ENCODE results near the gene GPR15LG.

GPR15LG gene

DNA sequence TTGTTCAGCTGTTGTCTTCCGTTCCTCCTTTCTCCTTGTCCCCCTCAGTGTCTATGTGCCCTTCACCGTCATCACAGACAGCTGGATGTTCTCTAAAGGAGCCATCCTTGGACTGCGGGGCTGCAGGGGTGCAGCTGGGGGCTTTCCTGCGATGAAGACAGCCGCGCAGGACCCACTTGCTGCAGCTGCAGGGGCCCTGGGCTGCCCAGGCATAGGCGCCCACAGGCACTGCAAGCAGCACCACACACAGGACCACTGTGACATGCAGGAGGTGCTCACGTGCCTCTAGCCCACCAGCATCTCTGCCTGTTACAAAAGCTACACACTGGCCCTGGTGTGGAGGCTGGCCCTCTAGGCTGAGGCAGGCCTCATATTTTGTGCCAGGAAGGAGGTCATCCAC, 48.3 kb downstream of the GPR15LG start:
- H3K4me3 ChIP-seq (ENCODE audit: severe bottlenecking) = no peak overlapping the region
- H3K27ac ChIP-seq (ENCODE audit: poor library complexity, severe bottlenecking) = no peak overlapping the region
- TF ChIP-seq, protein P1, sequence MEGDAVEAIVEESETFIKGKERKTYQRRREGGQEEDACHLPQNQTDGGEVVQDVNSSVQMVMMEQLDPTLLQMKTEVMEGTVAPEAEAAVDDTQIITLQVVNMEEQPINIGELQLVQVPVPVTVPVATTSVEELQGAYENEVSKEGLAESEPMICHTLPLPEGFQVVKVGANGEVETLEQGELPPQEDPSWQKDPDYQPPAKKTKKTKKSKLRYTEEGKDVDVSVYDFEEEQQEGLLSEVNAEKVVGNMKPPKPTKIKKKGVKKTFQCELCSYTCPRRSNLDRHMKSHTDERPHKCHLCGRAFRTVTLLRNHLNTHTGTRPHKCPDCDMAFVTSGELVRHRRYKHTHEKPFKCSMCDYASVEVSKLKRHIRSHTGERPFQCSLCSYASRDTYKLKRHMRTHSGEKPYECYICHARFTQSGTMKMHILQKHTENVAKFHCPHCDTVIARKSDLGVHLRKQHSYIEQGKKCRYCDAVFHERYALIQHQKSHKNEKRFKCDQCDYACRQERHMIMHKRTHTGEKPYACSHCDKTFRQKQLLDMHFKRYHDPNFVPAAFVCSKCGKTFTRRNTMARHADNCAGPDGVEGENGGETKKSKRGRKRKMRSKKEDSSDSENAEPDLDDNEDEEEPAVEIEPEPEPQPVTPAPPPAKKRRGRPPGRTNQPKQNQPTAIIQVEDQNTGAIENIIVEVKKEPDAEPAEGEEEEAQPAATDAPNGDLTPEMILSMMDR (IDR thresholded peaks at IDR 0.05; ENCODE audit: poor library complexity, severe bottlenecking) = no peak
- H3K9me3 ChIP-seq (ENCODE audit: severe bottlenecking) = no peaks in the 10 kb centered on the region
- H3K27me3 ChIP-seq (ENCODE audit: insufficient read depth, poor library complexity, severe bottlenecking) = no peaks in the 10 kb centered on the region
- ATAC-seq (ENCODE audit: low read depth) (no peak), DNase-seq (ENCODE audit: low spot score) (no peak)
- no peaks in the 10 kb centered on the region for H3K36me3 ChIP-seq (ENCODE audit: low read depth)
- no peaks in the 10 kb centered on the region for H3K4me1 ChIP-seq (ENCODE audit: insufficient read depth, poor library complexity, severe bottlenecking)

DNA sequence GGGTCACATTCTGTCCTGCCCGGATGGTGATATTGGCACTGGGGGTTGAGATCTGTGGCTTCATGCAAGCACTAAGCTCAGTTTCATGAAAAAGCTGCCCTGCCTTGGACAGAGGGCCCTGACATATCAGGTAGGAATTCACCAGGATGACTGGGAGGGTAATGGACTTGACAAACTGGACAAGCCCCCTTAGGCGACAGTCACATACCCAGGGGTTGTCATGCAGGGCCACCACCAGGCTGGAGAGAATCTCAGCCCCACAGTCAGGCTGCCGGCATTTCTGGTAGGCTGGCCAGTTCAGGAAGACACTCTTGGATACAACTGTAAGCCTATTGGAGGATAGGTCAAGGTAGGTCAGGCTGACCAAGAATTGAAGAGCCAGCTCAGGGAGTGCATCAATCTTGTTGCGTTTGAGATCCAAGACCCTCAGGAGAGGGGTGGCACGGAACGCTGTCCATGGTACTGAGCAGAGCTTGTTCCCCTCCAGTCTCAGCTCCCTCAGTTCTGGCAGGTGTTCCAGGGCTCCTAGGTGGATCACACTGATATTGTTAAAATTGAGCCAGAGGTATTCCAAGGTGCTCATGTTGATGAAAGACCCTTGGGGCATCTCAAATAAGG, 50.9 kb downstream of the GPR15LG start:
- Histone ChIP-seq H3K4me3 (ENCODE audit: severe bottlenecking) (no peak overlapping the region), H3K27me3 (ENCODE audit: insufficient read depth, poor library complexity, severe bottlenecking) (no peaks in the 10 kb centered on the region), H3K4me1 (ENCODE audit: insufficient read depth, poor library complexity, severe bottlenecking) (no peaks in the 10 kb centered on the region), H3K9me3 (ENCODE audit: severe bottlenecking) (no peaks in the 10 kb centered on the region), H3K36me3 (ENCODE audit: low read depth) (no peaks in the 10 kb centered on the region), H3K27ac (ENCODE audit: poor library complexity, severe bottlenecking) (no peak overlapping the region)
- TF ChIP-seq, protein P1 (IDR thresholded peaks at IDR 0.05; ENCODE audit: poor library complexity, severe bottlenecking) = no peak
- DNase-seq (ENCODE audit: low spot score) = no peak
- ATAC-seq (ENCODE audit: low read depth) = no peak

DNA sequence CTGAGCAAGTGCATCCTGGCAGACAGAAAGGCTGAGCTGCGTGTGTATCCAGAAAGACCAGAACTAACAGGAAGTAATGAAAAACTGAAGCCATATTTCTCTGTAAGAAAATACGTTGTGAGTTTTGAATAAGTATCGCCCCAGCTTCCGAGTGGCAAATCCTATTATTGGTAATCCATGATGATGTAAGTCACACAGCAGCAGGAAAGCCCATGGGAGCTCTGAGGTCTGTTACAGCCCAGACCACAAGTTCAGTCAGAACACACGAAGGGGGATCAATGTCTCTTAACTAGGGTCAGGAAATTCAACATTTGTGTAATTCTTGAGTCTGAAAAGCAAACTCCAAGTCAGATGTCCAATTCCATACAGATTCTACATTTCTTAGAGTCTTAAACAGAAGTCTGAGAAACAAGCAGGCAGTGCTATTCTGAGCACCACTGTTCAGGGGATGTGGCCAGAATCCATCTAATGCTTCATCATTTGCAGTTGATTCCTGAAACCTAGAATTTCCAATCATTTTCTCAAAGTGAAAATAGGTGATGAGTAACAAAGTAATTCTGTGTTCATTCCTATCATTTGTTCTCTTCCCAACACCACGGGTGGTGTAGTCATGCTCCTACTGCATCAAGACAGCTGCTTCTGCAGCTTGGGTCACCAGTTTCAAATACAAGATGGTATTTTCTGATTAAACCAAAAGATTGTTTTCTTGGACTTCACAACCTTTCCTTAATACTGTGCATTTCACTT, 52.0 kb downstream of the GPR15LG start, which contains the start of gene LRIT2:
TSS of gene LRIT2 (minus strand) at position 118 of the 747 bp plus-strand sequence. CDS start at position 94, 24 bp downstream.
- TF ChIP-seq, protein P1 (IDR thresholded peaks at IDR 0.05; ENCODE audit: poor library complexity, severe bottlenecking) = no peak
- DNase-seq (ENCODE audit: low spot score) = no peak
- no peak for ATAC-seq (ENCODE audit: low read depth)

DNA sequence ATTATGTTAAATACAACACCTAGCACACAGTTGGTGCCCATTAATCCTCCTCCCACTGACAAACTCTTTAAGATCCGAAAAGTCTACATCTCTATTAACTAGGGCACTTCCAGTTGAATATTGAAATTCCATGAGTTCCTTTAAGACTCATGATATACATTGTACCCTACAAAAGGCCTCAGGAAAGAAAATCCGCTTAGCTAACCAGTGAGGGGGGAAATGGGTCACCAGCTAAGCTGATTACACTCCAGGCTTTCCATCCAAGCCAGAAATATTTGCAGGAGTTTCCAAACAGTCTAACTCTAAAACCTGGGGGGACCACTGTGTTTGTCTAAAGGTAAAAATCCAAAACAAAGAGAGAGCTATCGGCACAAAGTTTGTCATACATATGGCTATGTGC, 53.0 kb downstream of the GPR15LG start:
- no peaks in the 10 kb centered on the region for H3K9me3 ChIP-seq (ENCODE audit: severe bottlenecking)
- TF ChIP-seq, protein P1 (IDR thresholded peaks at IDR 0.05; ENCODE audit: poor library complexity, severe bottlenecking) = no peak
- no peak overlapping the region for H3K27ac ChIP-seq (ENCODE audit: poor library complexity, severe bottlenecking)
- H3K27me3 ChIP-seq (ENCODE audit: insufficient read depth, poor library complexity, severe bottlenecking) = no peaks in the 10 kb centered on the region
- no peak overlapping the region for H3K4me3 ChIP-seq (ENCODE audit: severe bottlenecking)
- ATAC-seq (ENCODE audit: low read depth) (no peak), DNase-seq (ENCODE audit: low spot score) (no peak)
- no peaks in the 10 kb centered on the region for H3K4me1 ChIP-seq (ENCODE audit: insufficient read depth, poor library complexity, severe bottlenecking)
- H3K36me3 ChIP-seq (ENCODE audit: low read depth) = no peaks in the 10 kb centered on the region

More for the DNA sequence above, 52.0 kb downstream of the GPR15LG start, which contains the start of gene LRIT2:
- no peak within 1 kb of the TSS for H3K4me3 ChIP-seq (ENCODE audit: severe bottlenecking)
- no peaks in the 10 kb centered on the region for H3K27me3 ChIP-seq (ENCODE audit: insufficient read depth, poor library complexity, severe bottlenecking)
- no peaks in the 10 kb centered on the region for H3K9me3 ChIP-seq (ENCODE audit: severe bottlenecking)
- H3K36me3 ChIP-seq (ENCODE audit: low read depth) = no peaks in the 10 kb centered on the region
- H3K4me1 ChIP-seq (ENCODE audit: insufficient read depth, poor library complexity, severe bottlenecking) = no peaks in the 10 kb centered on the region
- H3K27ac ChIP-seq (ENCODE audit: poor library complexity, severe bottlenecking) = no peak within 1 kb of the TSS

DNA sequence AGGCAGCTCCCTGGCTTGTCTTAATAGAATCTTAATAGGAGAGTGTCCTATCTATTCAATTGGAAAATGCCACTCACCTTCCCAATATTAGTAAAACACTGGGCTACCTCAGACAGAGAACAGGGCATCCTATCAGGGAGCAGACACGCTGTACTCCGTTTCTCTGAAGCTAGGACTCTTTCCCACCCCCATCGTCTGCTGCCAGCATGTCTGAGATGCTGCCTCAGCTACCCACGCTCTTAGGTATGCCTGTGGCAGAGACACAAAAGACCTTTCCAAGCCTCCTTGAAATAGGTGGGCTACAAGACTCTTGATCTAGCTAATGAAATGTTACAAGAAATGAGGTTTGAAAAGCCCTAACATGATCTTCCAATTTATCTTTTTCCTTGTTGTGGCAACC, 54.2 kb downstream of the GPR15LG start:
- ATAC-seq (ENCODE audit: low read depth) = no peak
- H3K9me3 ChIP-seq (ENCODE audit: severe bottlenecking) = no peaks in the 10 kb centered on the region

More for the DNA sequence above, 54.2 kb downstream of the GPR15LG start:
- Histone ChIP-seq H3K4me1 (ENCODE audit: insufficient read depth, poor library complexity, severe bottlenecking) (no peaks in the 10 kb centered on the region), H3K36me3 (ENCODE audit: low read depth) (no peaks in the 10 kb centered on the region), H3K4me3 (ENCODE audit: severe bottlenecking) (no peak overlapping the region), H3K27me3 (ENCODE audit: insufficient read depth, poor library complexity, severe bottlenecking) (no peaks in the 10 kb centered on the region), H3K27ac (ENCODE audit: poor library complexity, severe bottlenecking) (no peak overlapping the region)
- TF ChIP-seq, protein P1 (IDR thresholded peaks at IDR 0.05; ENCODE audit: poor library complexity, severe bottlenecking) = no peak
- DNase-seq (ENCODE audit: low spot score) = no peak
